ENCODE data around the gene KCTD15. TPM values are rescaled to one million over a fixed set of nuclear protein-coding genes. Genes with fewer than 3 reads are reported as not detected.

KCTD15 gene
- total and polyA plus RNA-seq, 10 of the 15 experiments (the other 5 are each of a cell fraction or from before 2014, with no cell fraction given), result not detected

DNA sequence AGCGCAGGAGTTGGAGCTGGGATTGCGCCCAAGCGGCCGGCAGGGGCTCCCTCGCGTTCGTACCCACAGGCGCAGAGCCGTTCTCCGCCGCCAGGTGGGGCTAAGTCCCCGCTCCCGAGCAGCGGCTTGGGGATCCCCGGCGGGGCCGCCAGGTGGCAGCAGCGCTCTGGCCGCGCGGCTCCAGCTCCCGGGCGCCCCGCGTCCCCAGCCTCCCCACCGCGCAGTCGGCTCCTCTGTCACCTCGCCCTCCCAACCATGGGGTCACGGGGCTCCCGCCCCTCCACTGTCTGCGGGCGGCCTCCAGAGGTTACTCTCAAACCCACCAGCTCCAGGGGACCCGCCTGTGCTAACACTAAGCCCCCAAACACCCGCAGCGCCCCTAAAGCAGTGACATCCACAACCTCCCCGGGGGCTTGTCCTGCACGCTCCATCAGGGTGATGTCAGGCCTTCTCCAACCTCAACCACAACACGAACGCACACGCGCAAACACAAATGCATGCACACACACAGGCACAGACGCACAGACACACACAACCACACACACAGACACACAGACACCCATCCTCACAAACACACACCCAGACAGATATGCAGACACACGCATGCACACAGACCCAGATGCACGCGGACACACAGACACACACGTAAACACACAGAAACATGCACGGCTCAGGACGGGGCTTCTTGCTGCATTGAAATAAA, 18.4 kb upstream of the KCTD15 start:
- FAIRE-seq, result peak; percentile 88
- WGBS (ENCODE audit: insufficient coverage, insufficient replicate concordance, low lambda C conversion rate, missing lambda C conversion rate), result 12% methylated on average over 49 of the region's 49 CpGs
- intact Hi-C loops (cut with micrococcal nuclease; ENCODE audit: unreplicated experiment) (loop anchor here (1.0 to 5.0 kb wide), 3 partner anchors 219 to 367 kb away; no protein-coding TSS in a partner anchor), in situ Hi-C loops (cut with MboI) (loop anchor here (25.0 kb wide), 1 partner anchor 934 kb away; no protein-coding TSS in a partner anchor)
- H3K79me2 ChIP-seq (ENCODE audit: control insufficient read depth, insufficient read depth, low read length), result no peaks in the 10 kb centered on the region
- ChIA-PET CTCF (interaction anchor here (0.6 to 3.2 kb wide), 24 partner anchors 8 to 934 kb away, joined by 3 to 23 read pairs (median 4); no protein-coding TSS in a partner anchor), RAD21 (ENCODE audit: unreplicated experiment) (interaction anchor here (1.0 to 1.2 kb wide), 5 partner anchors 37 to 367 kb away, joined by 3 to 8 read pairs (median 5); no protein-coding TSS in a partner anchor), SMC1A (ENCODE audit: uncharacterized antibody, unreplicated experiment) (interaction anchor here (0.6 to 1.2 kb wide), 4 partner anchors 318 to 568 kb away, joined by 3 to 4 read pairs (median 3); no protein-coding TSS in a partner anchor), POLR2A (no interaction called here)
- ATAC-seq, result peak; percentile 99
- H4K20me1 ChIP-seq (ENCODE audit: control insufficient read depth, insufficient read depth), result no peaks in the 10 kb centered on the region
- H3K9me3 ChIP-seq (replicated peaks; ENCODE audit: control insufficient read depth, insufficient read depth, low read length), result no peaks in the 10 kb centered on the region
- DNase-seq (ENCODE audit: low read depth, low spot score), result peak; percentile 4
- no peak overlapping the region for H2AFZ ChIP-seq (ENCODE audit: control insufficient read depth, low read depth, low read length)
- H3K4me2 ChIP-seq (ENCODE audit: control insufficient read depth, insufficient read depth), result no peak overlapping the region
- H3K27ac ChIP-seq (ENCODE audit: control insufficient read depth, insufficient read depth), result no peak overlapping the region
- H3K9ac ChIP-seq (ENCODE audit: control insufficient read depth, insufficient read depth, low read length), result no peak overlapping the region
- no peaks in the 10 kb centered on the region for H3K4me1 ChIP-seq (ENCODE audit: control insufficient read depth, insufficient read depth, low read length)
- no peak overlapping the region for H3K4me3 ChIP-seq
- no TSS peak for BruUV-seq (replicated peaks)
- H3K27me3 ChIP-seq (replicated peaks in 1 of 2; ENCODE audit: control insufficient read depth in 2 of 2, insufficient read depth in 2 of 2, low read length in 1 of 2), result peaks cover 0 to 3% of the 10 kb centered on the region in 2 experiments; a peak in 2 of 4 replicates
- H3K36me3 ChIP-seq (ENCODE audit: control insufficient read depth in 2 of 2, insufficient read depth in 2 of 2, low read length in 1 of 2), result no peaks in the 10 kb centered on the region
- TF ChIP-seq STAT1 (conservative IDR thresholded peaks at IDR 0.05), result 0 out of 2 replicates have a peak, but pooled peaks have one; percentile 42
- TF ChIP-seq STAT3 (IDR thresholded peaks at IDR 0.05; ENCODE audit: low read depth, low read length), result no peak
- TF ChIP-seq MEF2B (IDR thresholded peaks at IDR 0.05; ENCODE audit: partially characterized antibody, poor library complexity, severe bottlenecking), result no peak
- TF ChIP-seq YY1 (IDR thresholded peaks at IDR 0.05; ENCODE audit: low read depth, low read length), result peak; percentile 82
- TF ChIP-seq RELA (IDR thresholded peaks at IDR 0.05; ENCODE audit: borderline replicate concordance, partially characterized antibody), result no peak
- peak; percentile 84 for TF ChIP-seq RAD21 (IDR thresholded peaks at IDR 0.05; ENCODE audit: insufficient read depth, low read depth, low read length)
- TF ChIP-seq BHLHE40 (IDR thresholded peaks at IDR 0.05; ENCODE audit: borderline replicate concordance in 1 of 2, low read depth in 2 of 2, low read length in 1 of 2), result peak; percentile 50 to 59; a peak in 3 of 4 replicates
- peak; percentile 44; the same call in 1 of the 2 replicates for TF ChIP-seq ZNF24 (IDR thresholded peaks at IDR 0.05)
- TF ChIP-seq TBL1XR1 (IDR thresholded peaks at IDR 0.05; ENCODE audit: low read depth, low read length), result peak; percentile 41; the same call in 1 of the 2 replicates
- TF ChIP-seq, protein P1, sequence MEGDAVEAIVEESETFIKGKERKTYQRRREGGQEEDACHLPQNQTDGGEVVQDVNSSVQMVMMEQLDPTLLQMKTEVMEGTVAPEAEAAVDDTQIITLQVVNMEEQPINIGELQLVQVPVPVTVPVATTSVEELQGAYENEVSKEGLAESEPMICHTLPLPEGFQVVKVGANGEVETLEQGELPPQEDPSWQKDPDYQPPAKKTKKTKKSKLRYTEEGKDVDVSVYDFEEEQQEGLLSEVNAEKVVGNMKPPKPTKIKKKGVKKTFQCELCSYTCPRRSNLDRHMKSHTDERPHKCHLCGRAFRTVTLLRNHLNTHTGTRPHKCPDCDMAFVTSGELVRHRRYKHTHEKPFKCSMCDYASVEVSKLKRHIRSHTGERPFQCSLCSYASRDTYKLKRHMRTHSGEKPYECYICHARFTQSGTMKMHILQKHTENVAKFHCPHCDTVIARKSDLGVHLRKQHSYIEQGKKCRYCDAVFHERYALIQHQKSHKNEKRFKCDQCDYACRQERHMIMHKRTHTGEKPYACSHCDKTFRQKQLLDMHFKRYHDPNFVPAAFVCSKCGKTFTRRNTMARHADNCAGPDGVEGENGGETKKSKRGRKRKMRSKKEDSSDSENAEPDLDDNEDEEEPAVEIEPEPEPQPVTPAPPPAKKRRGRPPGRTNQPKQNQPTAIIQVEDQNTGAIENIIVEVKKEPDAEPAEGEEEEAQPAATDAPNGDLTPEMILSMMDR (IDR thresholded peaks at IDR 0.05 in 2 of 3, conservative IDR thresholded peaks at IDR 0.05 in 1 of 3; ENCODE audit: control insufficient read depth in 2 of 3, extremely low read depth in 1 of 3, insufficient read depth in 1 of 3, low read depth in 3 of 3, low read length in 3 of 3), result peak; percentile 100; a peak in 5 of 6 replicates
- peak; percentile 60 for TF ChIP-seq RUNX3 (IDR thresholded peaks at IDR 0.05; ENCODE audit: low read length)
- 0 out of 2 replicates have a peak, but pooled peaks have one; percentile 41 for TF ChIP-seq GATAD2B (conservative IDR thresholded peaks at IDR 0.05; ENCODE audit: low read depth)
- TF ChIP-seq, protein P2, sequence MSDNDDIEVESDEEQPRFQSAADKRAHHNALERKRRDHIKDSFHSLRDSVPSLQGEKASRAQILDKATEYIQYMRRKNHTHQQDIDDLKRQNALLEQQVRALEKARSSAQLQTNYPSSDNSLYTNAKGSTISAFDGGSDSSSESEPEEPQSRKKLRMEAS (IDR thresholded peaks at IDR 0.05; ENCODE audit: low read depth, low read length), result no peak
- 0 out of 4 replicates have a peak, but pooled peaks of 1 of the 2 experiments have one; percentile 11 for TF ChIP-seq SRF (IDR thresholded peaks at IDR 0.05; ENCODE audit: low read depth in 2 of 2, low read length in 2 of 2)
- TF ChIP-seq ATF3 (IDR thresholded peaks at IDR 0.05; ENCODE audit: borderline replicate concordance, extremely low read depth, low read depth, low read length), result peak; percentile 62; the same call in 1 of the 2 replicates
- no peak for TF ChIP-seq HCFC1 (IDR thresholded peaks at IDR 0.05; ENCODE audit: low read length)
- TF ChIP-seq KAT2A (conservative IDR thresholded peaks at IDR 0.05; ENCODE audit: control insufficient read depth, low read depth, low read length), result no peak
- TF ChIP-seq SMARCA5 (IDR thresholded peaks at IDR 0.05), result peak; percentile 96
- TF ChIP-seq RB1 (IDR thresholded peaks at IDR 0.05; ENCODE audit: borderline replicate concordance), result peak; percentile 78; the same call in 1 of the 2 replicates
- peak; percentile 92 for TF ChIP-seq SMC3 (IDR thresholded peaks at IDR 0.05; ENCODE audit: borderline replicate concordance, low read length)
- TF ChIP-seq TCF3 (IDR thresholded peaks at IDR 0.05; ENCODE audit: borderline replicate concordance, insufficient read depth, low read depth, low read length), result 0 out of 2 replicates have a peak, but pooled peaks have one; percentile 40

Data from GM12878 (cell line).